ENCODE results near the gene DNAH14.
"Not testable (repeated sequence)": the region's sequence is repeated elsewhere in the genome, so short reads cannot be mapped to it uniquely, and the experiment has no call there.

DNAH14 gene

DNA sequence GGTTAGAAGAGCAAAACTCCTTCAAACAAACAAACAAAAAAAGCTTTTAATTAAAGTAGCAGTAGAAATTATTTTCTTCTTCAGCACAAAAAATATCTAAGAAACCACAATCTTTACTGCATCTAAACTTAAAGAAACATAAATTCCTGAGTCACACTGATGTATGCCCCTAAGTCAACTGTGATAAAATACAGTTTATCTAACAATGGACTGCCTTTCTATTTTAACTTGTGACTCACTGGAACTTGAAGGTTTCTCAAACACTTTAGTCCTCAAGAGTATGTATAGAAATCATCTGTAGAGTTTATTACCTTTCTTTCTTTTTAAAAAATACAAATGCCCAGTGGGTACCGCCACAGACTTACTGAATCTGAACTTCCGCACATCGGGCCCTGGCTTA is 412.2 kb downstream of the DNAH14 start:
- no peak for DNase-seq (ENCODE audit: low read depth in 3 of 3, low spot score in 1 of 3)

DNA sequence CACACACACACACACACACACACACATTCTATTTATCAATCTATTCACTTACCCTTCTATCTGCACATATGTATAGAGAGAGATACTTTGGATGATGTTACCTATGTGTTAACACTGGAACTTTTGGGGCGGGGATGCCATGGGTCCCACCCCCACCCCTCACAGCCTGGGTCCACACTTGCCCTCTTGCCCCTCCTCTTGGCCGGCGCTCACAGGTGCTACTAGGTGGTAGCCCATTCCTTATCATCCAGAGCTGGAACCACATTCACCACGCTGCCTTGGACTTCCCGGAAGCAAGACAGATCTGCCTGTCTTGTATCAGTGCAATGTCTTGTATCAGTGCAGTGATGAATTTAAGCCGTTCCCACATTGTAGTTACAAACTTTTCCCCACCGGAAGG is 413.2 kb downstream of the DNAH14 start:
- DNase-seq (ENCODE audit: low read depth in 3 of 3, low spot score in 1 of 3), result no peak

DNA sequence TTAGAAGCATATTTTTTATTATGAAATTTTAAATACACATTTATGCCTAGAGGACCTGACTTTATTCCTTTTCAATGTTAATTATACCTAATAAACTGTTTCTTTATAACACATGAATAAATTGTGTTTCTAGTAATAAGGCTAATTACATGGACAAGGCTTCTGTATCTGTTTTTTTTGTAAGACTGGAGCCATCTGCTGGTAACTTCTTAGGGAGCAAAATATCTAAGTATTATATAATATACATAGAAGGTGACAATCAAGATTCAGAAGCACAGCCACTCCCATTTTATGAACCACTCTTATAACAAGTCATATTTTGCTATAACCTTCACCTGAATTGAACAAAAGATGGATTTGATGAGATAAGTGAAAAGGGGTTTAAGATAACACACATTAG is 414.1 kb downstream of the DNAH14 start:
- no peak for DNase-seq (ENCODE audit: low read depth in 3 of 3, low spot score in 1 of 3)

DNA sequence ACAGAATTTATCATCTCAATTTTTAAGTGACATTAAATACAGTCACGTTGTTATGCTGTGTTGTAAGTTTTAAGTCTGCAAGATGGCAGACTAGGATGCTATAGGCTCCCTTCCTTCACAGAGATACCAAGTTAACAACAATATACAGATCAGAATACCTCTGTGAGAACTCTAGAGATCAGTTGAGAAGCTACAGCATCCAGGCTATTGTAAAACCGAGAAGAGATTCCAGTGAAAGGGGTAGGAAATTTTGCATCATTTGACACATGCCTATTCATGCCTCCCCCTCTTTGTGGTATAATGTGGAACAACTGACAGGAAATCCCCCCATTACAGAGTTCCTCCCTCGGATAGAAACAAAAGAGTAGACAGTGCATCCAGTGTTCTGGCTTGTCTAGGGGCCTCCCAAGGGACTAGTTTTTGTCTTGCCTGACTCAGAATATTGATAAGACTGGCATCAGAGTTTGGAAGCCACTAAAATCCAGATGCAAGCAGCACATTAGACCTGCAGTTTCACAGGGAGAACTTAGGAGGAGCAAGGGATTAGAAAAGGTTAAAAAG is 417.7 kb downstream of the DNAH14 start:
- DNase-seq (ENCODE audit: low read depth in 3 of 3, low spot score in 1 of 3), result no peak

- no peak for DNase-seq (ENCODE audit: low read depth in 3 of 3, low spot score in 1 of 3)
These were observed 418.9 kb downstream of the DNAH14 start for GRCh38 chr1:225348400-225348799.

GRCh38 chr1:225349826-225350225 is 420.4 kb downstream of the DNAH14 start:
- no peak for DNase-seq (ENCODE audit: low read depth in 3 of 3, low spot score in 1 of 3)

GRCh38 chr1:225350872-225351271 is 421.4 kb downstream of the DNAH14 start:
- no peak for DNase-seq (ENCODE audit: low read depth in 3 of 3, low spot score in 1 of 3)

- no peak for DNase-seq (ENCODE audit: low read depth in 3 of 3, low spot score in 1 of 3)
These were observed 425.4 kb downstream of the DNAH14 start for GRCh38 chr1:225354906-225355305.

GRCh38 chr1:225355863-225356262 is 426.4 kb downstream of the DNAH14 start:
- DNase-seq (ENCODE audit: low read depth in 3 of 3, low spot score in 1 of 3), result no peak

- DNase-seq (ENCODE audit: low read depth in 3 of 3, low spot score in 1 of 3), result no peak
These were observed 430.6 kb downstream of the DNAH14 start for GRCh38 chr1:225360119-225360518.

DNA sequence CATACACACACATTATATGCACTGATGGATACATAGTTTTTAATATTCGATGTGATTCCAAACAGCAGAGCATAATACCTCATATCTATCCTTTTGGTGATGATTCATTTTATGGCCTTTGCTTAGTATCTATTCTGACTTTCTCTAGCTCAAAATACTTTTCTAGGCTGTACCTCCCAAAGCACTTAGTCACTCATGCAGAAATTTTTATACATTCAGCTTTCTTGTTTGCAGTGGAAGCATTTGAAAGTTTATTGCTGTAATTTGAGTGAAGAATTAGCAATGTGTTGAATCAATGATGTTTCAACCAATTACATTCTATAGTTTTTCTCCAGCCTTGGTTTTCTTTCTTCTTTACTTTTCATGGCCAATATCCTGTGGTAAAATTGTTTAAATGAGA is 431.7 kb downstream of the DNAH14 start:
- DNase-seq (ENCODE audit: low read depth in 3 of 3, low spot score in 1 of 3), result no peak

DNA sequence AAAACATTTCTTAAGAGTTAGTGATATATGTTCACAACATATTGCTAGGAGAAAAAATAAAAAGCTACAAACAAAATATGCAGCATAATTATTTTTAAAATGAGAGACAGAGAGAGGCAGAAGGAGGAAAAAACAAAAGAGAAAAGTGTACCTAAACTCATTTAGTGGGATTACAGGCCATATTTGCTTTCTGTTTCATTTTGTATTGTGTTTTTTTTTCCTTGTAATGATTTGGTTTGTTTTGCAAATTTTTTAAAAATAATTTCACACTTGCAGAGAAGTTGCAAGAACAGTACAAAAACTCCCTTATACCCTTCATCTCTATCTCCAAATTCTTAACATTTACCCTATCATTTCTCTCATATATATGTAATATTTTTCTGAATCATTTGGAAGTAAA is 433.3 kb downstream of the DNAH14 start:
- DNase-seq (ENCODE audit: low read depth in 3 of 3, low spot score in 1 of 3), result no peak

DNA sequence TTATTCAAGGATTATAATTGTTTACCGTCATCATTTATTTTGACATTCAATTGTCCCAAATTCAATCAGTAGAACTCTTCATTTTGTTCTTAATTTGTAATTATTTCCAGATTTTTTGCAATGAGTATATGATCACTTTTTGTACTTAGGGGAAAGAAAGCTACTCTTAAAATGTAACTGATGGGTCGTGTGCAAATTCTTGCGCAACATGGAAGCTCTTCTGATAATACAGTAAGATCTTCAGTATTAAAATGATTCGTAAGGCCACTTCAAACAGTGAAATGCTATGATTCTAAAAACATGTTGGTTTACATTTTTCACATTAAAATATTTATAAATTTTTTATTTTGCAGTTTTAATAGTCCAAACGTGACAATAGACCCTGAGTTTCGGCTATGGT is 435.0 kb downstream of the DNAH14 start:
- no peak for DNase-seq (ENCODE audit: low read depth in 3 of 3, low spot score in 1 of 3)

- DNase-seq (ENCODE audit: low read depth in 3 of 3, low spot score in 1 of 3), result no peak
These were observed 436.5 kb downstream of the DNAH14 start for GRCh38 chr1:225366018-225366417.

GRCh38 chr1:225366552-225366951 is 437.1 kb downstream of the DNAH14 start:
- DNase-seq (ENCODE audit: low read depth in 3 of 3, low spot score in 1 of 3), result no peak

DNA sequence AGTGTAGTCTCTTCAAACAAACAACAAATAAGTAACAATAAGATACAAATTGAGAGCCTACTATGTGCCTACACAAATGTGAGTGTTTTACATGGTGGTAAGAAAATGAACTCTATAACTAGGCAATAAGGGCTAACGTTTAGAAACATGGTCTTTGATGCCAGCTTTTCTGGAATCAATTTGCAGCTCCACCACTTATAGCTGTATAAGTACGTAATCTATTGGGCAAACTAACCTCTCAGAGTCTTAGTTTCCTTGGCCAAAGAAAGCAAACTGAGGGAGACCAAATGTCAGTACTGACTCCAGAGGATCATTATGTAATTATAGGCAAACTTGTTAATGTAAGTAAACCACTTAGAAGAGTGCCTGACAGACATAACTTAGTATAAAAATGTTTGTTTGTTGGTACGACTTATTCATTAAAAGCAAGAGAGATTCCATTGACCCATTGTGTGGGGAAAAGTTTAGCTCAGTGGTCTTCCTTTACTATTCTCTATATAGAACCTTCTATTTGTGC is 438.6 kb downstream of the DNAH14 start:
- no peak for DNase-seq (ENCODE audit: low read depth in 3 of 3, low spot score in 1 of 3)

- no peak for DNase-seq (ENCODE audit: low read depth in 3 of 3, low spot score in 1 of 3)
These were observed 442.0 kb downstream of the DNAH14 start for GRCh38 chr1:225371366-225372010.

DNA sequence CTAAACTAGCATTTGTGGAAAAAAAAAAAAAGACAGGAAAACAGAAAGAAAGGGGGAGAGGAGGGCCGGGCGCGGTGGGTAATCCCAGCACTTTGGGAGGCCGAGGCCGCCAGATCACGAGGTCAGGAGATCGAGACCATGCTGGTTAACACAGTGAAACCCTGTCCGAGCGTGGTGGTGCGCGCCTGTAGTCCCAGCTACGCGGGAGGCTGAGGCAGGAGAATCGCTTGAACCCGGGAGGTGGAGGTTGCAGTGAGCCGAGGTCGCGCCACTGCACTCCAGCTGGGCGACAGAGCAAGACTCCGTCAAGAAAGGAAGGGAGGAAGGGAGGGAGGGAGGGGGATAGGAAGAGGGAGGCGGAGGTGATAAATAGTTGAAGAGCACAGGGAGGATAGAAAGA is 443.7 kb downstream of the DNAH14 start:
- DNase-seq (ENCODE audit: low read depth in 3 of 3, low spot score in 1 of 3), result no peak

DNA sequence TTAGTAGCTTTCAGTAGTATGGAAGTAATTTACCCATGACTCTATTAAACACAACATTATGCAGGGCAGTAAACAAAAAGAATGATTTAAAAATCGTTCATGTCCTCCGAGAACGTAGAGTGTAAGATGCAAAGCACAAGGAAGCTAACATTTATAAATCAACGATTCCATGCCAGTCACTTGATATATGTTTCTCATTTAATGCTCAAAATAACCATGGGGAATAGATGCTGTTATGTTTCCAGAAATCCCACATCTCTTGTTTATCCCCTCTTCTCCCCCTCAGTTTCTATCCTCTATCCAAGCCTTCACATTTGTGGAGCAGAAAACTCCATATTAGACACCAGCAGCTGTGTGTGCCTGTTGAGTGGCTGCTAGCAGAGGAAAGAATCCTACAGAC is 445.5 kb downstream of the DNAH14 start:
- no peak for DNase-seq (ENCODE audit: low read depth in 3 of 3, low spot score in 1 of 3)

DNA sequence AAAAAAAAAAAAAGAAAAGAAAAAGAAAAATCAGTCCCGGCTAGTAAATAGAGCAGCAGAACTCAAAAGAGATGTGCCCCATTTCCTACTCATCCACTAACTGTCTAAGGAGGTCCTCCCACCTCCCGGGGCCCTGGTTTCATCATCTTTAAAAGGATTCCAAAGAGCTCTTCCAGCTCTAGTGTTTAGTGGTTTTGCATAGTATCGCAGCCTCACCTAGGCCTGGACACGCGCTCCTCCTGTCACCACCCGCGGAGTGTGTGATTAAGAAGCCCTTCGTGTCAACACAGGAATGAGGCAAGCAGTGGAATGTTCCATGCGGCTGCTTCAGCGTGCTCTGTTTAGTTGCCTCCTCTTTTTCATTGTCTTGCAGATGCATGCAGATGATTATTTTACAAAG is 449.4 kb downstream of the DNAH14 start:
- DNase-seq (ENCODE audit: low read depth in 3 of 3, low spot score in 1 of 3), result no peak

- DNase-seq (ENCODE audit: low read depth in 3 of 3, low spot score in 1 of 3), result no peak
These were observed 451.2 kb downstream of the DNAH14 start for GRCh38 chr1:225380691-225381090.

GRCh38 chr1:225386860-225387259 is 457.4 kb downstream of the DNAH14 start:
- DNase-seq (ENCODE audit: low read depth in 3 of 3, low spot score in 1 of 3), result not testable (repeated sequence)

DNA sequence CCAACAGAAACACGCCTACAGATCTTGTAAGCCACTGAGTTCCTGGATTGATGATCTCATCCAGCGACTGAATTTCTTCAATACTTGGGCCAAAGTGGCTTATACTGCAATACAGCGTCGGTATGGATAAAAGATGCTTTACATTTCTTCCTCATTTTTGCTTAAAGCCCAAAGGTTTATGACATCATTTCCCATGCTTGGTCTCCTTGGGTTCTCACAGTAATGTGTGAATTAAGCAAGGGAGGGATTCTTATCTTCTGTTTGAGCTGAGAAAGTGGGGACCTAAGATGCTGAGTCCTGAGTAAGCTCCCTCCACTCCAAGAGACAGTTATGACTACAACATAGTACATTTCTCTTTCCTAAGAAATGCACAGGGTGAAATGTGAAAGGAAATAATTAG is 458.9 kb downstream of the DNAH14 start:
- no peak for DNase-seq (ENCODE audit: low read depth in 3 of 3, low spot score in 1 of 3)

Measured in stimulated activated CD4-positive, alpha-beta T cell treated with anti-CD3 and anti-CD28 coated beads, TNF-alpha, amount 100 ng/mL, for 1 hour (primary cell).